Right cardiac atrium (tissue), 5 donors: ENCODE measurements around the gene RTL9. TPM values are rescaled to one million over a fixed set of nuclear protein-coding genes. Genes with fewer than 3 reads are reported as not detected.
A peak's percentile ranks its signal among the peaks of the same experiment; 100 is the strongest.

Experiments used
- ATAC-seq, 2 donors: fragments of 200-7000 bp; cut with Tn5 transposase; one replicate each; pipeline versions ENCODE4 v1.8.0 to v1.9.1; 2020; ENCODE audit warnings: moderate library complexity in 2 of 2, mild to moderate bottlenecking in 1 of 2
- DNase-seq, 3 donors: peaks; one replicate each; pipeline ENCODE4 v3.0.0-alpha.2; 2020
- H3K27ac ChIP-seq: one replicate; pipeline ENCODE4 v1.5.1; 2013; ENCODE audit warnings: mild to moderate bottlenecking, low read length, control low read depth, moderate library complexity
- H3K27me3 ChIP-seq: one replicate; pipeline ENCODE4 v1.6.1; 2013; ENCODE audit not compliant: control insufficient read depth, insufficient read depth
- H3K4me1 ChIP-seq: one replicate; pipeline ENCODE4 v1.6.1; 2013; ENCODE audit warnings: low read length; ENCODE audit not compliant: control insufficient read depth, insufficient read depth
- H3K4me3 ChIP-seq: one replicate; pipeline ENCODE4 v1.5.1; 2013; ENCODE audit warnings: low read length, control low read depth
- H3K9me3 ChIP-seq: one replicate; pipeline ENCODE4 v1.6.1; 2013; ENCODE audit warnings: low read length; ENCODE audit not compliant: control insufficient read depth
- WGBS: extraction: QIAGEN DNeasy Blood & Tissue Kit; methylation state at CpG from one replicate; pipeline ENCODE4 v1.1.7; 2013; 5-methylcytosine and 5-hydroxymethylcytosine counted together
- intact Hi-C, 4 donors: fragments of 100-400 bp; cut with DNase I; formaldehyde crosslinking; loops; one replicate each; pipeline versions ENCODE4 v1.11.0 to v1.14.0; 2022 to 2023
- long read RNA-seq, 4 donors: library from polyadenylated mRNA; unstranded; transcript quantifications; one replicate each; pipeline ENCODE4 v2.0.0, GENCODE V29; 2020 to 2021
- polyA plus RNA-seq: library from polyadenylated mRNA; stranded (reverse); fragments of 200-250 nt; gene quantifications from one replicate; pipeline ENCODE4 v1.2.3, GENCODE V29; 2013
- total RNA-seq, 4 donors: library from RNA; stranded (reverse); fragmentation: NEBNext Ultra II Directional; extraction: Animal tissue kit (Norgen Biotek cat#: 25700); gene quantifications; one replicate each; pipeline ENCODE4 v1.2.1, GENCODE V29; 2021
- donor health status: healthy with polysubstance abuse.
- donor health status: DM: no; HTN: yes; CAD: no.
- donor health status: DM: no; HTN: no; CAD: no.
- donor health status: DM: no; HTN: yes; CAD: no; lungs with severe emphysema.
- donor health status: DM: yes; HTN: yes; CAD: no.

The RTL9 gene
- total RNA-seq, result under 1 TPM; 0.32 to 0.64 (median 0.46) TPM
- 0.20 TPM for polyA plus RNA-seq
- long read RNA-seq, donor 1, result 0 reads
- long read RNA-seq, donor 2, result 0 reads
- long read RNA-seq, donor 3, result 0 reads
- long read RNA-seq, donor 4, result 0 reads

DNA sequence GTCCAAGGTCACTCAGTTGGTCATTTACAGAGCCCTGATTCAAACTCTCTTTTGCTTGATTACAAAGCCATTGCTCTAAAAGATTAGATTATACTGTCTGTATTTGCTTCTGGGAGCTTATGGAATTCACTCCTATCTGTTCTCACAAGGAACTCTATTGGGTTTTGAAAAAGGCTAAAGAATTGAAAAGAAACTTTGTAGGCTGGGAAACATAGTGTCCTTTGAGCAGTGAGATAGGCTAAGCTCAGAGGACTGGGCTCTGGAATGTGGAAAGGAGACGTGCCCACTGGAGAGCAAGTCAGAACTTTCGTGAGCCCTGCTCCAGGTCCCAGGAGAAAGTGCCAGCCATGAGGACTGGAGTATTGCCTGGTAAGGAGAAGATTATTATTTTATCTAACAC lies at the start of gene RTL9:
Gene RTL9, plus strand, starts transcription at position 301 of the 400 bp plus-strand sequence. CDS start 91,770 bp downstream, outside the sequence.
- H3K4me1 ChIP-seq, result no peaks in the 10 kb centered on the region
- H3K27ac ChIP-seq, result no peak within 1 kb of the TSS
- no peaks in the 10 kb centered on the region for H3K9me3 ChIP-seq
- H3K4me3 ChIP-seq, result no peak within 1 kb of the TSS
- ATAC-seq (no peak), DNase-seq (no peak)
- 55% methylated on average over 2 of the region's 2 CpGs for WGBS
- intact Hi-C loops, result no loop called here
- no peaks in the 10 kb centered on the region for H3K27me3 ChIP-seq

DNA sequence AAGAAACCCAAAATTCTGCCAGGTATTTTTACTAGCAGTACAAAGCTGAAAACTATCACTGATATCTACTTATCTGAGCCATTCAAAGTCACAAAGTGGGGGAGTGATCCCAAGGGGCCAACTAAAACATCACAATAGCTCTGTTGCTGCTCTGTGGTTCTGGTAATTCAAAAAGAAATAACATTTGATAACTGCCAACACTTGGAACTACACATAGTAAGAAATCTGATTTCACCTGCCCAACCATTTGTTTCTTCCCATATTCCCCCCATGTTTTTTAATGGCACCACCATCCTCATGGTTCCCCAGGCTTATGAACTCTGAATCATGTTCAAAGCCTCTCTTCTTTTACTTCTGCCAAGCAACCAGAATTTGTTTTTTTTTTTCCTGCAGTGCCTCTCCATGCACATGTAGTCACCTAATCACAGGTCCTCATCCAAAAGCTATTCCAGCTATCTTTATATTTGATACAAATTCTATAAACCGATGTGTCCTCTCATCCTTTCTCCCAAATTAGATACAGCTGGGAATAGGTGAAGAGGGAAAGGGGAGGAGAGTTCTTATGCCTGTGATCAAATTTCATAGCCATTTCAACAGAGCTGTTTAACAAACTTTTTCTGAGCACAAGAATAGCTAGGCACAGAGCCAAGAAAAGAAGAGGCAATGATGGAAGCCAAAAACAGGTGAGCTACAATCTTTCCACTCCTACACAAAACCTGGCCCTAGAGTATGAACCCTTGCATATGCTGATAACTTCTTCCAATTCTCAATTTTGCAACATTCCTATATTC lies 48.5 kb upstream of the RTL9 start:
- intact Hi-C loops, result loop anchor here in 1 of 4 donors (10.0 kb wide), 1 partner anchor 115 kb away; no protein-coding TSS in a partner anchor
- DNase-seq, result no peak
- ATAC-seq, result no peak
- no peak overlapping the region for H3K4me3 ChIP-seq
- WGBS, result 44% methylated on average over 1 of the region's 1 CpG
- no peaks in the 10 kb centered on the region for H3K9me3 ChIP-seq
- H3K27me3 ChIP-seq, result no peaks in the 10 kb centered on the region
- H3K27ac ChIP-seq, result no peak overlapping the region
- no peaks in the 10 kb centered on the region for H3K4me1 ChIP-seq

DNA sequence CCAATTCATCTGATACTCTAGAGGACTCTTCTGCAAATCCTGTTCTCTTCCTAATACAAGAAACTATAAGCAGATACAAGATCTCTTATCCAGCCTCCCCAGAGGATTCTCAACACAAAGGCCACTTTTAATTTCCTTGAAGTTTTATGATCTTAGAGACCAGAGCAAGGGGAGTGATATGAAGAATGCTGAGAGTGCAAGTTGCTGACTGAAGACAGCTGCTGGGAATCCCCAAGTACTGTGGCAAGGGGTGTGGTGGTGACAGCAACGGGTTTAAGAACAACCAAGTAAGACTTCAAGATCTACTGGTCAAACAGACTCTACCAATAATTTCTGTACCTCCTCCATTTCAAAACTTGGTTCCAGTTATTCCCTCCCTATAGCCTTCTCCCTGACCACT lies 47.8 kb upstream of the RTL9 start:
- WGBS, result 39% methylated on average over 1 of the region's 1 CpG

GRCh38 chrX:110311437-110312230 lies 47.0 kb upstream of the RTL9 start:
- no peak for DNase-seq
- intact Hi-C loops, result loop anchor here in 1 of 4 donors (10.0 kb wide), 1 partner anchor 117 kb away; no protein-coding TSS in a partner anchor
- Histone ChIP-seq H3K27me3 (no peaks in the 10 kb centered on the region), H3K4me1 (no peaks in the 10 kb centered on the region), H3K9me3 (no peaks in the 10 kb centered on the region), H3K27ac (no peak overlapping the region), H3K4me3 (no peak overlapping the region)
- ATAC-seq, result no peak
- 80% methylated on average over 1 of the region's 1 CpG for WGBS

More for the DNA sequence above, 47.8 kb upstream of the RTL9 start:
- Histone ChIP-seq H3K4me3 (no peak overlapping the region), H3K4me1 (no peaks in the 10 kb centered on the region), H3K9me3 (no peaks in the 10 kb centered on the region), H3K27me3 (no peaks in the 10 kb centered on the region), H3K27ac (no peak overlapping the region)
- ATAC-seq (no peak), DNase-seq (no peak)
- intact Hi-C loops, result loop anchor here in 1 of 4 donors (10.0 kb wide), 1 partner anchor 116 kb away; no protein-coding TSS in a partner anchor

DNA sequence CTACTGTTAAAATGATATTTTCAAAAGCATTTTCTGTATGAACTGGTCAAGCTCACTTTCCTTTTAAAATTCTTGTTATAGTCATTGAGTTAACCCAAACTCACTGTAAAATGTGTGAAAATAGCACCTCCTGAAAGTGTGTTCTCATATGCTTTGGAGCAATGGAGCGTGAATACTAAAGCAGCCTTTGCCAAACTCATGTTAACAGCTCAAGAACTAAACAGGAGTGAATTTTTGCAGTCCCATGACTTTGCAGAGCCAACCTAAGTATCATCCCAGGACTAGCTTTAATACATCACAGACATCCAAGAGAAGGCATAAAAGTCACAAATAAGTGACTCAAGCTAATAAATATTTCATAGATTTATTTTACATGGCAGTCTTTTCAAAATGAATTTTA lies 43.1 kb upstream of the RTL9 start:
- Histone ChIP-seq H3K9me3 (no peaks in the 10 kb centered on the region), H3K27me3 (no peaks in the 10 kb centered on the region), H3K27ac (no peak overlapping the region), H3K4me3 (no peak overlapping the region), H3K4me1 (peaks cover 3% of the 10 kb centered on the region)
- intact Hi-C loops, result loop anchor here in 1 of 4 donors (10.0 kb wide), 1 partner anchor 121 kb away; no protein-coding TSS in a partner anchor
- DNase-seq (no peak), ATAC-seq (no peak)
- WGBS, result 66% methylated on average over 1 of the region's 1 CpG

- H3K27me3 ChIP-seq, result no peaks in the 10 kb centered on the region
- H3K27ac ChIP-seq, result no peak overlapping the region
- intact Hi-C loops, result loop anchor here in 1 of 4 donors (10.0 kb wide), 1 partner anchor 122 kb away; no protein-coding TSS in a partner anchor
- H3K4me3 ChIP-seq, result peak overlapping the region; percentile 92
- no peaks in the 10 kb centered on the region for H3K9me3 ChIP-seq
- DNase-seq, result no peak
- H3K4me1 ChIP-seq, result peaks cover 3% of the 10 kb centered on the region
- no peak for ATAC-seq
- 6% methylated on average over 12 of the region's 12 CpGs for WGBS
Measured at GRCh38 chrX:110316351-110317060, 42.1 kb upstream of the RTL9 start.

DNA sequence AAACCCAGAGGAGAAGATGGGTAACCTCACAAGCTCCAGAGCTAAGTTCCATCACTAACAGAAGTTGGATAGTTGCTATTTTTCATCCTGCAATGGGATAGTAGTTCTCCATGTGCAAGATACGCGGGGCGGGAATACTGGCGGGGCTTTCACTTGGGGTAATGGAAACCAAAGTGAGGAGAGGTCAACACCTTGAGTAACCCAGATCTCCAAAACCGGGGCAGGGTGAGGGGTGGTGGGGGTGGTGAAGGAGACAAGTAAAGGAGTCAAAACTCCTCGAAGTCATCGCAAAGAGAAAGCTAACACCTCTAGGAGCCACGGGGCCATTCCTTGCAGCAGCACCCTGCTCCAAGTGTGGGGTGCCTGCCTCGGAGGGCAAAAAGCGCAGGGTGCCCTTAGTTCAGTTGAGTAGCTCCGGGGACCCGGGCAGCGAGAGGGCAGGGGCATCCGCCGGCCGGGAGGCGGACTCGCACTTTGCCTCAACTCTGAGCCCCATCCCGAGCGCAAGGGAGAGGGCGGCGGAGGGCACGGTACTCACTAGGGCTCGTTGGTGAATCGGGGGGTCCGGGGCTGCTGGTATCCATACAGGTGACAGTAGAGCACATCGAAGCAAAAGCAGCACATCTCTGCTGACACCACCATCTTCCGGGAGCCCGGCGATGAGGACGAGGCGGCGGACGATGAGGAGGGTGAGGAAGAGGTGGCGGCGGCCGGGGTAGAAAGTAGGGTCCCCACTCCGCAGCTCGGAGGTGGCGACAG lies 41.4 kb upstream of the RTL9 start:
- peak; percentile 19 to 70 (median 63) for DNase-seq
- Histone ChIP-seq H3K4me3 (peak overlapping the region; percentile 92), H3K27ac (peak overlapping the region; percentile 89), H3K27me3 (no peaks in the 10 kb centered on the region), H3K4me1 (peaks cover 3% of the 10 kb centered on the region), H3K9me3 (no peaks in the 10 kb centered on the region)
- intact Hi-C loops, result loop anchor here in 1 of 4 donors (10.0 kb wide), 1 partner anchor 122 kb away; no protein-coding TSS in a partner anchor
- under 1% methylated on average over 40 of the region's 40 CpGs for WGBS
- peak; percentile 62 to 75 for ATAC-seq

- under 1% methylated on average over 62 of the region's 78 CpGs for WGBS
- H3K4me1 ChIP-seq, result peaks cover 3% of the 10 kb centered on the region
- H3K27ac ChIP-seq, result peak within 1 kb of the TSS; percentile 89
- intact Hi-C loops, result loop anchor here in 1 of 4 donors (10.0 kb wide), 1 partner anchor 123 kb away; no protein-coding TSS in a partner anchor
- peak within 1 kb of the TSS; percentile 92 for H3K4me3 ChIP-seq
- ATAC-seq (peak; percentile 98 to 99), DNase-seq (peak; percentile 79 to 93 (median 92))
- no peaks in the 10 kb centered on the region for H3K27me3 ChIP-seq
- H3K9me3 ChIP-seq, result no peaks in the 10 kb centered on the region
Measured at GRCh38 chrX:110317820-110318663, 40.6 kb upstream of the RTL9 start, which contains the start of gene AMMECR1. AMMECR1 (minus strand) TSS chrX:110318085; CDS start chrX:110318071, 14 bp downstream.

DNA sequence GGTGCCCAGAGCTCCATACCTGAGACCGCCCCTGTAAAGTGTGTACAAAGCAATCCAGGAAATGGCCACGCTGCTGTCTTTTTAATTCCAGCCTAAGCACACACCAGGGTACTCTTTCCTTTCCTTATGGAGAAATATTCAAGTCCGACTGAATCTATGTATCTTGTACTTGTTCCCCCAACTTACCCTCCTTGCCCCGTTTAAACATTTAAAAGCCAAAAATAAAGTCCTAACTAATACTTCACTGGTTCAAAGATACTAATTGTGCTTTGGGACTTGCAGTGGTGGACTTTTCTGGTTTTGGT lies 40.0 kb upstream of the RTL9 start:
- Histone ChIP-seq H3K27ac (peak overlapping the region; percentile 64), H3K9me3 (no peaks in the 10 kb centered on the region), H3K4me1 (peaks cover 3% of the 10 kb centered on the region), H3K27me3 (no peaks in the 10 kb centered on the region), H3K4me3 (peak overlapping the region; percentile 92)
- ATAC-seq, result no peak
- DNase-seq, result no peak
- intact Hi-C loops, result loop anchor here in 1 of 4 donors (10.0 kb wide), 1 partner anchor 124 kb away; no protein-coding TSS in a partner anchor
- 7% methylated on average over 4 of the region's 4 CpGs for WGBS
